ENCODE results near the gene SPI1.

Gene SPI1

GRCh38 chr11:47356129-47356997, 22.0 kb downstream of the SPI1 start:
- FAIRE-seq: no peak

GRCh38 chr11:47355283-47356128, 22.8 kb downstream of the SPI1 start:
- no peak for FAIRE-seq

GRCh38 chr11:47354913-47355282, 23.4 kb downstream of the SPI1 start:
- no peak for FAIRE-seq

GRCh38 chr11:47353978-47354774, 24.2 kb downstream of the SPI1 start:
- FAIRE-seq: no peak

- no peak for FAIRE-seq
These were observed 25.8 kb downstream of the SPI1 start, which contains the start of gene MYBPC3 for GRCh38 chr11:47352556-47352955. TSS of gene MYBPC3 (minus strand) at chr11:47352702. CDS start at chr11:47352647, 55 bp downstream.

- no peak for FAIRE-seq
These were observed 26.9 kb downstream of the SPI1 start for GRCh38 chr11:47351156-47352126.

- no peak for FAIRE-seq
These were observed 28.0 kb downstream of the SPI1 start for GRCh38 chr11:47350315-47350714.

- no peak for FAIRE-seq
These were observed 28.7 kb downstream of the SPI1 start for GRCh38 chr11:47349521-47350095.

- FAIRE-seq: no peak
These were observed 29.5 kb downstream of the SPI1 start for GRCh38 chr11:47348859-47349258.

- no peak for FAIRE-seq
These were observed 30.1 kb downstream of the SPI1 start for GRCh38 chr11:47348131-47348802.

- FAIRE-seq: no peak
These were observed 31.2 kb downstream of the SPI1 start for GRCh38 chr11:47347137-47347536.

GRCh38 chr11:47345890-47346563, 32.3 kb downstream of the SPI1 start:
- FAIRE-seq: no peak

- FAIRE-seq: no peak
These were observed 35.5 kb downstream of the SPI1 start for GRCh38 chr11:47342854-47343253.

GRCh38 chr11:47342036-47342803, 36.1 kb downstream of the SPI1 start:
- no peak for FAIRE-seq

GRCh38 chr11:47340980-47341775, 37.2 kb downstream of the SPI1 start:
- FAIRE-seq: no peak

- no peak for FAIRE-seq
These were observed 38.3 kb downstream of the SPI1 start for GRCh38 chr11:47340010-47340409.

- FAIRE-seq: no peak
These were observed 39.7 kb downstream of the SPI1 start for GRCh38 chr11:47338396-47339241.

Measured in colon (tissue), 2 donors.